SH-SY5Y (cell line): ENCODE measurements around the gene INSIG1.

Experiments
- GATA2 ChIP-seq: IDR thresholded peaks from 2 replicates; pipeline ENCODE4 v1.6.1; 2011; ENCODE audit warnings: mild to moderate bottlenecking, low read depth, low read length
- GATA3 ChIP-seq: IDR thresholded peaks from 2 replicates; pipeline ENCODE4 v1.6.1; 2011; ENCODE audit warnings: low read depth, mild to moderate bottlenecking, low read length, moderate library complexity

DNA sequence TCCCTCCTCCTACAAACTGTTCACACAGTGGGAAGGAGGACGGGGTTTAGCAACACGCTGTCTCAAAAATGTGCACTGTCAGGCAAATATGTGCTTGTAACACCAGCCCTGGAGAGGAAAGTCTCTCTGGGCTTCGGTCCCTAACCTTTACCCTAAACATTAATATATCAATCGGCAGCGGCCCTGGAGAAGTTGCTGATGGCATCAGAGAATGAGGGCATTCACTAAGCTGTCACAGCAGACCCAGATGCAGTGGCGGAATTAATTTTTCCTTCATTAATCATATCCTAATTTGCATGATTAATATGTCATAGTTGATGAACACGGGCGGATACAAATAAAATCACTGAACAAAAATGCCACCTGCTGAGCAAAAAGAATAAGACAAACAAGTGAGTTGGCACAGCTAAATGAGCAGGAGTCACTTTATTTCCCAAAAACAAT is 45.2 kb upstream of the INSIG1 start:
- TF ChIP-seq GATA2 (no peak), GATA3 (no peak)
